HCT116 (cell line): Measurements from ENCODE around the gene NAA60.

Experiments
- CEBPB ChIP-seq: IDR thresholded peaks from 2 replicates; pipeline ENCODE4 v1.6.1; 2012; ENCODE audit warnings: low read depth
- EZH2phosphoT487 ChIP-seq: fragments of 200-600 bp; IDR thresholded peaks from 2 replicates; pipeline ENCODE4 v1.6.1; 2018; ENCODE audit warnings: antibody characterized with exemption, borderline replicate concordance
- POLR2A ChIP-seq: IDR thresholded peaks from 2 replicates; pipeline ENCODE4 v1.7.0; 2011; ENCODE audit warnings: borderline replicate concordance; ENCODE audit not compliant: insufficient read depth, insufficient read length; ENCODE audit errors: extremely low read depth
- TF ChIP-seq, protein P1 (sequence below), 3 experiments: fragments of 200-600 bp in 1 of 3; sonication (generic) in 1 of 3; IDR thresholded peaks in 2 of 3; conservative IDR thresholded peaks in 1 of 3; 2 replicates each; pipeline ENCODE4 v1.5.1; 2012 to 2017; ENCODE audit warnings: low read depth in 2 of 3, low read length in 2 of 3, antibody characterized with exemption in 1 of 3, borderline replicate concordance in 1 of 3, control low read depth in 1 of 3, mild to moderate bottlenecking in 1 of 3, mixed read lengths in 1 of 3, mixed run types in 1 of 3, moderate library complexity in 1 of 3; ENCODE audit not compliant: insufficient read depth in 1 of 3
- TF ChIP-seq, protein P2 (sequence below): IDR thresholded peaks from 2 replicates; pipeline ENCODE4 v1.6.1; 2012
- TF ChIP-seq, protein P3 (sequence below): IDR thresholded peaks from 2 replicates; pipeline ENCODE4 v1.6.1; 2012

DNA sequence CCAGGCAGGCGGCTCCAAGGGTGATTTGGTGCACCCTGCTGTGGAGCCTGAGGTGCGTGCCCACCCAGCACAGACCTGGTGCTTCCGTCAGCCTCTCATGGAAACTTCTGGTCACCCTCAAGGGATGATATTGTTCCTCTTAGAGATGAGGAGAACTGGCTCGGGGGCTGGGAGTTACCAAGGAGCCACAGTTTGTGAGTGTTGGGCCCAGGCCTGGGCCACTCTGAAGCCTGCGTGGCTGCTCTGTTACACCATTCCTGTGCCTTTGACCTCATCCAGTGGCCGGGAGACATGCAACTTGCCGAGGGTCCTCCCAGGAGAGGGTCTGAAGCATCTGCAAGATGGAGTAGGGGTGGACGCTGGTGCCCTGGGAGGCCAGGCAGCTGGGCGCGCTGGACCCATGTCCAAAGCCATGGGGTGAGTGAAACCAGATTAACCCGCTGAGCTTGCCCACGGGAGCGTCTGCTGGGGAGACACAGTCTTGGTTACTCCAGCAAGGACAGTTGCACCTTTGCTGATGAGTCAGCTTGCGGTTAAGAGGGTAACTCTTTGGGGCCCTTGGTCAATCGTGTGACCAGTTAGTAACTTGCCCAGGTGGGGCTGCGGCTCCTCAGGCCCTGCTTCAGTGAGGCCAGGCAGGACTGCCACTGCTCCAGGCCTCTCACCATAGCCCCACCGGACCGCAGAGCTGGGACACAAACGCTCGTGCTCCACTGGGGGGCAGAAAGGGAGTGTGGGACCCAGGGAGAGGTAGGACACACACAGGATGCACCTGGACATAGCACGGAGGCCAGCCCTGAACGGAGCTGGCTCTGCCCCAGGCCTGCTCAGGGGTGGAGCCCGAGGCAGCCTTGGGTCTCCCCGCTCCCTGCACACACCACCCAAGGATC lies 44.3 kb downstream of the NAA60 start:
- TF ChIP-seq POLR2A = no peak
- TF ChIP-seq, protein P1, sequence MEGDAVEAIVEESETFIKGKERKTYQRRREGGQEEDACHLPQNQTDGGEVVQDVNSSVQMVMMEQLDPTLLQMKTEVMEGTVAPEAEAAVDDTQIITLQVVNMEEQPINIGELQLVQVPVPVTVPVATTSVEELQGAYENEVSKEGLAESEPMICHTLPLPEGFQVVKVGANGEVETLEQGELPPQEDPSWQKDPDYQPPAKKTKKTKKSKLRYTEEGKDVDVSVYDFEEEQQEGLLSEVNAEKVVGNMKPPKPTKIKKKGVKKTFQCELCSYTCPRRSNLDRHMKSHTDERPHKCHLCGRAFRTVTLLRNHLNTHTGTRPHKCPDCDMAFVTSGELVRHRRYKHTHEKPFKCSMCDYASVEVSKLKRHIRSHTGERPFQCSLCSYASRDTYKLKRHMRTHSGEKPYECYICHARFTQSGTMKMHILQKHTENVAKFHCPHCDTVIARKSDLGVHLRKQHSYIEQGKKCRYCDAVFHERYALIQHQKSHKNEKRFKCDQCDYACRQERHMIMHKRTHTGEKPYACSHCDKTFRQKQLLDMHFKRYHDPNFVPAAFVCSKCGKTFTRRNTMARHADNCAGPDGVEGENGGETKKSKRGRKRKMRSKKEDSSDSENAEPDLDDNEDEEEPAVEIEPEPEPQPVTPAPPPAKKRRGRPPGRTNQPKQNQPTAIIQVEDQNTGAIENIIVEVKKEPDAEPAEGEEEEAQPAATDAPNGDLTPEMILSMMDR (IDR thresholded peaks at IDR 0.05 in 2 of 3, conservative IDR thresholded peaks at IDR 0.05 in 1 of 3; ENCODE audit: borderline replicate concordance in 1 of 3, insufficient read depth in 1 of 3, low read depth in 2 of 3, low read length in 2 of 3) = no peak
- TF ChIP-seq, protein P2, sequence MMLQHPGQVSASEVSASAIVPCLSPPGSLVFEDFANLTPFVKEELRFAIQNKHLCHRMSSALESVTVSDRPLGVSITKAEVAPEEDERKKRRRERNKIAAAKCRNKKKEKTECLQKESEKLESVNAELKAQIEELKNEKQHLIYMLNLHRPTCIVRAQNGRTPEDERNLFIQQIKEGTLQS = no peak
- no peak for TF ChIP-seq EZH2phosphoT487
- TF ChIP-seq, protein P3, sequence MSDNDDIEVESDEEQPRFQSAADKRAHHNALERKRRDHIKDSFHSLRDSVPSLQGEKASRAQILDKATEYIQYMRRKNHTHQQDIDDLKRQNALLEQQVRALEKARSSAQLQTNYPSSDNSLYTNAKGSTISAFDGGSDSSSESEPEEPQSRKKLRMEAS = no peak
- TF ChIP-seq CEBPB = no peak
